GM18526 (cell line): Measurements from ENCODE around the gene SENP5.
A peak's percentile ranks its signal among the peaks of the same experiment; 100 is the strongest.

ENCODE experiments used
- POLR2A ChIP-seq: IDR thresholded peaks from 3 replicates; pipeline ENCODE4 v1.6.1; 2011; ENCODE audit not compliant: insufficient read length; ENCODE audit errors: extremely low read depth

SENP5 gene, protein sequence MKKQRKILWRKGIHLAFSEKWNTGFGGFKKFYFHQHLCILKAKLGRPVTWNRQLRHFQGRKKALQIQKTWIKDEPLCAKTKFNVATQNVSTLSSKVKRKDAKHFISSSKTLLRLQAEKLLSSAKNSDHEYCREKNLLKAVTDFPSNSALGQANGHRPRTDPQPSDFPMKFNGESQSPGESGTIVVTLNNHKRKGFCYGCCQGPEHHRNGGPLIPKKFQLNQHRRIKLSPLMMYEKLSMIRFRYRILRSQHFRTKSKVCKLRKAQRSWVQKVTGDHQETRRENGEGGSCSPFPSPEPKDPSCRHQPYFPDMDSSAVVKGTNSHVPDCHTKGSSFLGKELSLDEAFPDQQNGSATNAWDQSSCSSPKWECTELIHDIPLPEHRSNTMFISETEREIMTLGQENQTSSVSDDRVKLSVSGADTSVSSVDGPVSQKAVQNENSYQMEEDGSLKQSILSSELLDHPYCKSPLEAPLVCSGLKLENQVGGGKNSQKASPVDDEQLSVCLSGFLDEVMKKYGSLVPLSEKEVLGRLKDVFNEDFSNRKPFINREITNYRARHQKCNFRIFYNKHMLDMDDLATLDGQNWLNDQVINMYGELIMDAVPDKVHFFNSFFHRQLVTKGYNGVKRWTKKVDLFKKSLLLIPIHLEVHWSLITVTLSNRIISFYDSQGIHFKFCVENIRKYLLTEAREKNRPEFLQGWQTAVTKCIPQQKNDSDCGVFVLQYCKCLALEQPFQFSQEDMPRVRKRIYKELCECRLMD

DNA sequence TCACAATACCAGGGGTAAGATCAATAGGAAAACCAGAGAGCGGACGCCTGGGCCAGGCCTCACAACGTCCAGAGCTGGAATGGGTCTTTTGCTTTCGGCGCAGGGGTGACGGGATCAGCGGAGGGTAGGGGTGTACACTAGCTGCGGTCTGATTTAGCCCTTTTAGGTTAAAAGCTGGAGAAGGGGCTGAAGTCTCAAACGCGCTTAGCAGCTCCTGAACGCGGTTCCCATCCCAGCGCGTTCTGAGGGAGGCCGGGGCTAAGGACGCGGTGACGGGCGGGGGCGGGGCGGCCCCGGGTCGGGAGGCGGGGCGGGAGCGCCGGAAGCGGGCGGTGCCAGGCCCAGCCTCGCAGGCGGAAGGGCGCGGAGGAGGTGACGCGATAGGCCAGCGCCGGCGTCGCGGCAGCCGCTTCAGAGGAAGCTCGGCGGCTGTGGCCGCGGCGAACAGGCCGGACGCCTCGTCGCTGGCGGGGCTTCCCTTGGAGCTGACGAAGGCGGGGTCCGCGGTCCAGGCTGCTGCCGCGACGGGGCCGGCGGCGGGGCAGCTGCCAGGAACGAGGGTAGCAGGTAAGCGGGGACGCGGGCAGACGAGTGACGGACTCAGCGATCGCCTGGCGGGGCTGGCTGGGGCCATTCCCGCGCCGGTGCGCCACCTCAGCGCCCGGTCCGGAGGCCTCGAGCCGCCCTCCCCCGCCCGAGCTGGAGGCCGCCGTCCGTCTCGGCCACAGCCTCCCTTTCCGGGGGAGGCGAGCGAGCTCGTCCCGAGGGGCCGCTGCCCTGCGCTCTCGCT is at the start of gene SENP5:
Gene SENP5 (plus strand): TSS at position 414 of the 790 bp plus-strand sequence. CDS start 17,262 bp downstream, outside the sequence.
- peak; percentile 97 for TF ChIP-seq POLR2A

DNA sequence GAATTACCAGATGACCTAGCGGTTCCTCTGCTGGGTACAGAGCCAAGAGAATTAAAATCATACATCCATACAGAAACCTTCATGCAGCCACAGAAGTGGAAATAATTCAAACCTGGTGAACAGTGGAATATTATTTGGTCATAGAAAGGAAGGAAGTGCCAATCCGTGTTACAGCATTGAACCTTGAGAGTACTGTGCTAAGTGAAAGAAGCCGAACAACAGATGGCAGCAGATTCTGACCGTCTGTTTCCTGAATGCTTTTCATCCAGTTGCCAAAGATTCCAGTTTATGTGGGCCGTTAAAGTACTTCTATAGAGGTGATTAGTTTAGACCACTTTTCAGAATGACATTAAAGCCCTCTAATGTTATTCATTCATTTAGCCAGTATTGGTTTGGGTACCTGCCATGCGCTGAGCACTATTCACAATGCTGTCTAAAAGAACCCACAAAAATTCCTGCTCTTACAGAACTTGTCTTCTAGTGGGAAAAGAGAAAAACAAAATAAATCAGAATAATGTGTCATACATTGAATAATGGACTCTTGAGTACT is 45.8 kb upstream of the SENP5 start:
- no peak for TF ChIP-seq POLR2A

DNA sequence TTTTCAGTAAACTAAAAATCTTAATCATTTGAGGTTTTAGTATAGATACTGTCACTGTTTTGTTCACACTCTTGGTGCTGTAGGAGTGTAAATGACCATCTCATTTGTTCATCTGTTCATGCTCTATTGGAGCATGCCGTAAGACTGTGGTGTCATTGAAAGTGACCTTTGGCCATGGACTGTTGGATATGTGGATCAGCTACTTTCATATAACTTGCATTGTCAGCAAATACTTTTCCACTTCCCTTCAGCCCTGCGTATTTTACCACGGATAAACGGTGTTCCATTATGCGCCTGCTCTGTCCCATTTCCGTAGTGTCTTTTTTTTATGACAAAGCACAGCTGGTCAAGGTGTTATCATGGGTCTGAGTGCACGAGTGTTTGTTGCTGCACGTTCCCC is 32.6 kb upstream of the SENP5 start:
- no peak for TF ChIP-seq POLR2A

DNA sequence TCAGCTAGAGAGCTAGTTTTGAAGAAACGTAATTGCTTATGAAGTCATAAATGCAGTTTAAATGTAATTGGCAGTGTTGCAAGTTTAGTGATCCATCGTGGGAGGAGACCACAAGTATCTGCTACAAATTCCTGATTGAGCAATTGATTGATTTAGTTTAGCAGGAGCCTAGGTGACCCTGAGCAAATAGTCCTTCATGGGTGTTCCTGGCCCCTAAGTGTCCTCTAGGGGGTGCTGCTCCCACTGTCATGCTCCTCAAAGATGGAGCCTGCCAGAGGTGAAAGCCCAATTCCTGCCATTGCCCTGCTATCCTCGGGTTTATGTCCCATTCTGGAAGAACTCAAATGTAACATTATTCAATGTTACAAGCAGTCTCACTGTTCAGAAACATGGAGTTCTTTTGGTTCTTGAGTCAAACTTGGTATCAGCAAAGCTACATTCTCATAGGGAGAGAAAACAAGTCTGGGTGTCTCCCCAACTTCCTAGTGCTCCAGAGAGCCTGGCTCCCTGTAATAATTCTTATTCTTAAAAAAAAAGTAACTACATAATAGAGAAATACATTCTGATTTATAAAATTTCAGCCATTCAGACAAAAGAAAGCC is 29.8 kb upstream of the SENP5 start:
- no peak for TF ChIP-seq POLR2A

DNA sequence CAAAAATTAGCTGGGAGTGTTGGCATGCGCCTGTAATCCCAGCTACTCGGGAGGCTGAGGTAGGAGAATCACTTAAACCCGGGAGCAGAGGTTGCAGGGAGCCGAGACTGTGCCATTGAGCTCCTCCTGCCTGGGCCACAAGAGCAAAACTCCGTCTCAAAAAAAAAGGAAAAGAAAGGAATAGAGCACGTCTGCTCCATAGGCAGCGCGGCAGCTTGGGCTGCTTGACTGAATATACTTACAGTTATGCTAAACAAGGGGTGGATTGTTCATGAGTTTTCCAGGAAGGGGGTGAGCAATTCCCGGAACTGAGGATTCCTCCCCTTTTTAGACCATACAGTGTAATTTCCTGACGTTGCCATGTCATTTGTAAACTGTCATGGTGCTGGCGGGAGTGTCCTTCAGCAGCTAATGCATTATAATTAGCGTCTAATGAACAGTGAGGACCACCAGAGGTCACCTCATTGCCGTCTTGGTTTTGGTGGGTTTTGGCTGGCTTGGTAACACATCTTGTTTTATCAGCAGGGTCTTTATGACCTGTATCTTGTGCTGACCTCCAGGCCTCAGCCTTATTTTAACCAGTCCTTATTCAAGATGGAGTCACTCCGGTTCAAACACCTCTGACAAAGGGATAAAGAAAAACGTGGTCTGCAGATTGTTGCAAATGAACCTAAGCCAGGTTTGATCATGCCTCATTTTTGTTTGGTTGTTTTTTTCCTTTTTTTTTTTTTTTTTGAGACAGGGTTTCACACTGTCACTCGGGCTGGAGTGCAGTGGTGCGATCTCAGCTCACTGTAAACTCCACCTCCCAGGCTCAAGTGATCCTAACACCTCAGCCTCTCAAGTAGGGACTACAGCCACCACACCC is 24.9 kb upstream of the SENP5 start:
- TF ChIP-seq POLR2A = no peak

DNA sequence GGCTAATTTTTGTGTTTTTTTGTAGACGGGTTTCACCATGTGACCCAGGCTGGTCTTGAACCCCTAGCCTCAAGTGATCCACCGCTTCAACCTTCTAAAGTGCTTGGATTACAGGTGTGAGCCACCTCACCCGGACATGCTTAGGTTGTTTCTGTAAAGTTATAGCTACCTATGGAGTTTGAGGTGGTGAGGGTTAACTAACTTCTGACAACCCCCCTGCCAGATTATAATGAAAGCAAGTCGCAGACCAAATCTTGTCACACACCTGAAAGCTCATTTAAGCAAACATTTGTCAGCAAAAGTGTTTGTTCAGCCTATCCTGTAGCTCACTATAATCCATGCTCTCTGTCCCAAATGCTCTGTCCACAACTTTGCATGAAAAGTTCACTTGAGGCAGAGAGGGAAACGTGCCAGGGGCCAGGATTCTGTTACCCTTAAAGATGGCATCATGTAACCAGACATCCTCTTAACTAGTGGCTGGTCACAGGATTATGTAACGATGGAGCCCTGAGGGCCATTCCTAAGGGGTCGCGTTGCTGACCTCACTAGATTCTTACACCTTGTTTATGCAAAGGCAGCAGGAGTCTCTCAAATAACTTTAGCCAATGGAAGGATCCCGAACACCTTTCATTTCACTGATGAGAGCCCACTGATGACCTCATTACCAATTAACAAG is 24.1 kb upstream of the SENP5 start:
- TF ChIP-seq POLR2A = no peak

DNA sequence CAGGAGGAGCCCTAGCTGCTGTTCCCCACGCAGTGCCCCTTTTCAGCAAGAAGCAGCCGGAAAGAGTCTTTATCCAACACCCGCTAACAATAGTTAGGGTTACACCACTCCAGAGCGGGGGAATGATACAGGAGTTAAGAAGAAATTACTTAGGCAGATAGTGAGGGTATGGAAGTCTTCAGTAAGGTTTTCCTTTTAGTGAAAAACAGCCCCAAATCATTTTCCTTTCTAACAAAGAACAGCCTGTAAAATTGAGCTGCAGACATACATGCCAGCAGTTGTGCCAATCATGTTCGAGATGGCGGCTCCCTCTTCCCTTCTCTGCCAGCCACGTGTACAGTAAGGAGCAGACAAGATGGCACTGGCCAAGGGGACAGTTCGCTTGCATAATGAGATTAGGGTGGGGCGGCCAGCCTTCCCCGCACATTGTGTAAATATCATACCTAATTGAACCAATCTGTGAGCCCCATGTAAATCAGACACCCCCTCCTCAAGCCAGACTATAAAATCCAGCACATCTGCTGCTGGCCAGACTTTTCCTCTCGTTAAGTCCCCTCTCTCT is 18.5 kb upstream of the SENP5 start:
- no peak for TF ChIP-seq POLR2A

DNA sequence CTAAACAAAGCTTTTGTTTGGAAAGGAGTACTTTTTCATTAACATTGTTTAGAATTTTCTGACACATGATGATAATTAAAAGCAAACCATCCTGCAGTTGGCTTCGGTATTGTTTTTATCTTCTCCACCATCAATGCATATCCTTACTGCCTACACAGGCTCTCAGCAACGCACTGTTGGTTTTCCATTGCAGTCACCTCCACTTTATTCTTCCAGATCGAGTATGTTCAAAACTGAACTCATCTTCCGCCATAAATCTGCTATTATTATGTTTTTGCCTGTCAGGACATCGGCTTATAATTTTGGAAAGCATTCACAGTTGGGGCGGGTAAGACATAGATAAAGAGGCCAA is 589 bp upstream of the SENP5 start:
- no peak for TF ChIP-seq POLR2A

DNA sequence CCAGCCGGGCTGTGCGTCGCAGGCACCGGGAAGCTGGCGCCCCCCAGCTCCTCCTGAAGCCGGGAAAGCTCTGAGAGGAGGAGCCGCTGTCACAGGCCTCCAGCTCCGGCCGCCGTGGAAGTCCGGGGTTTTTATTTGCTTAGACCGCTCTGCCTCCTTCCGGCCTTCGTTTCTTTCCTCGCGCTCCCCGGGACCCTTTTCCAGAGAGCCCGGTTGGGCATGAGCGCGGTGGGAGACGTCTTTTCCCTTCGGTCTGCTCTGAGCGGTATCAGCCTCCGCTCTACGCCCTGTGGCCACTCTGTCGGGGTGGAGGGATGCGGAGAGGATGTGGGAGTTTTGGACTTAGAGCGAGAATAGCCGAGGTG is 559 bp downstream of the SENP5 start:
- no peak for TF ChIP-seq POLR2A

DNA sequence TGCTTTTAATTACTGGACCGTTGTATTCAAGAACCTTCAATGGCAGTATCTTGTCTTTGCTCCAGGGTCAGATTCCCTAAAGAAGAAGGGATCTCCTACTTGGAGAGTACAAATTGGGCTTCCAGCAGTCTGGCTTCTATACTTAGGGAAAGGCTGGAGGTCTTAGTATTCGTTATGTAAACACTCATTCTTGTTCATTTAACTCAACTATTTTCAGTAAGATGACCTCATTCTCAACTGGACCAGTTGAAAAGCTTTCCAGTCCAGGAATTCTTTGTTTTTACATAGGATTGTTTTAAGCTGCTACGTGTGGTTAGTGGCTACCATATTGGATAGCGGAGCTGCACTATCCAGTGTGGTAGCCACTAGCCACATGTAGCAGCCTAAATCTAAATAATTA is 4.6 kb downstream of the SENP5 start:
- TF ChIP-seq POLR2A = no peak

DNA sequence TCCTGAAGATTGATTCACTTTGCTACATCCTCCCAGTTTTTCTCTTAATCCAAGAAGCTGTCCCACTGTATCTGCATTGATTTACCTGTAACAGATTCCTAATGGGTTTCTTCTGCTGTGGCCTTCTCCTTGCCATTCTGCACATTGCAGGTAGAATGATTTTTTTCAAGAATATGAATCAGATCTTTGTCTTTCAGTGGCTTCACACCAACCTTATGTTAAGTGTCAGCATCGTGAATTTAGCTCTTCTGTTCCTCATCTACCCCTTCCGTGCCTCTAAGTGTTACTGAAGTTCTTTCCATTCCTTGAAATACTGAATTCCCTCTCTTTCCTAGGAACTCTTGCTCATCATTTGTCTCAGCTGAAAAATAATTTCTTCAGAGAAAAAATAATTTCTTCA is 7.5 kb downstream of the SENP5 start:
- no peak for TF ChIP-seq POLR2A

DNA sequence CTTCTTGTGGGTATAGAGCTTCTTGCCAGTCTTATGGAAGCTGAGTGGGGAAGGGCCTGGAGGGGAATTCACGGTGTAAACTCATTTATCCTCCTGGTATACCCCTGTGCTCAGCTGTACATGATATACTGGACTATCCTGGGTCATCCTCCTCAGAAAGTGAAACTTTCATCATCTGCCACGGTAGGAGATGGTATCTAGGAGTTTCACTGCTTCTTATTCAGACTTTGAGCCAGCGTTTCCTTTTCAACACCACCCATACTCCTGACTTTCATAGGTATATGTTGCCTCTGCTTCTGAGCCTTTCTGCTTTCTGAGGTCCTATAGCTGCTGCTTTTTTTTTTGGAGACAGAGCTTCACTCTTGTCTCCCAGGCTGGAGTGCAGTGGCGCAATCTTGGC is 15.6 kb downstream of the SENP5 start:
- TF ChIP-seq POLR2A = no peak

DNA sequence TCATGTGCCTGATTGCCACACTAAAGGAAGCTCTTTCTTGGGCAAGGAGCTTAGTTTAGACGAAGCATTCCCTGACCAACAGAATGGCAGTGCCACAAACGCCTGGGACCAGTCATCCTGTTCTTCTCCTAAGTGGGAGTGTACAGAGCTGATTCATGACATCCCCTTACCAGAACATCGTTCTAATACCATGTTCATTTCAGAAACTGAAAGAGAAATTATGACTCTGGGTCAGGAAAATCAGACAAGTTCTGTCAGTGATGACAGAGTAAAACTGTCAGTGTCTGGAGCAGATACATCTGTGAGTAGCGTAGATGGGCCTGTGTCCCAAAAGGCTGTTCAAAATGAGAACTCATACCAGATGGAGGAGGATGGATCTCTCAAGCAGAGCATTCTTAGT is 18.4 kb downstream of the SENP5 start:
- no peak for TF ChIP-seq POLR2A
